GM21529 (cell line): ENCODE results near the gene NQO2.
"Not testable (repeated sequence)": the region's sequence is repeated elsewhere in the genome, so short reads cannot be mapped to it uniquely, and the experiment has no call there.

ENCODE experiments used
- ATAC-seq: cut with Tn5 transposase; IDR thresholded peaks from one replicate; pipeline ENCODE4 v1.9.1; 2021; ENCODE audit not compliant: unreplicated experiment

The NQO2 gene

GRCh38 chr6:2988426-2989331 is 11.0 kb upstream of the NQO2 start:
- ATAC-seq: peak; percentile 62

GRCh38 chr6:2989332-2990247 is 10.1 kb upstream of the NQO2 start:
- ATAC-seq: peak; percentile 78

DNA sequence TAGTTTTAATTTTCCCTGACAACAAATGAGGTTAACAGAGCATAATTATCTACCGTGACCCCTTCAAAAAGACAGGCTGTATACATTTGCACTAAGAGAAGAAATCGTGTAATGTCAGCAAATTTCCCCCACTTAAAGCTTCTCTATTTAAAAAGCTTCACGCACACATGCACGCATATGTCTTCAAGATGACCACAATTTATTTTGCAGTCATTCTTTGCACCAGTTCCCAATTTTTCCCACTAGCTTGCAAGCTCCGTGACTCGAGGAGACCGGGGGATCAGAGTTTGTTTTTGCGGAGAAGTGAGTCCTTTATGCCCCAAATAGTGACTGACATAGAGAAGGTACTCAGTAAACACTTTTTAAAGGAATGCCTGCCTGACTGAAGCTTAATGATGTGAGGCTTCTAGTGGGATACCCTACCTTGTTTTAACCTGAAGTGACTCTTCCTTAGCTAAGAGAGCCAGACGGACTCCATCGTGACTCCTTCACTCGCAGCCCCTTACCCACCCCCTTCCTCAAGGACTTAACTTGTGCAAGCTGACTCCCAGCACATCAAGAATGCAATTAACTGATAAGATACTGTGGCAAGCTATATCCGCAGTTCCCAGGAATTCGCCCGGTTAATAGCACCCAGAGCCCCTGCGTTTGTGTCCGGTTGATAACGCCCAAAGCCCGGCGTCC is 9.3 kb upstream of the NQO2 start:
- no peak for ATAC-seq

GRCh38 chr6:2990932-2991506 is 8.7 kb upstream of the NQO2 start:
- ATAC-seq: no peak

DNA sequence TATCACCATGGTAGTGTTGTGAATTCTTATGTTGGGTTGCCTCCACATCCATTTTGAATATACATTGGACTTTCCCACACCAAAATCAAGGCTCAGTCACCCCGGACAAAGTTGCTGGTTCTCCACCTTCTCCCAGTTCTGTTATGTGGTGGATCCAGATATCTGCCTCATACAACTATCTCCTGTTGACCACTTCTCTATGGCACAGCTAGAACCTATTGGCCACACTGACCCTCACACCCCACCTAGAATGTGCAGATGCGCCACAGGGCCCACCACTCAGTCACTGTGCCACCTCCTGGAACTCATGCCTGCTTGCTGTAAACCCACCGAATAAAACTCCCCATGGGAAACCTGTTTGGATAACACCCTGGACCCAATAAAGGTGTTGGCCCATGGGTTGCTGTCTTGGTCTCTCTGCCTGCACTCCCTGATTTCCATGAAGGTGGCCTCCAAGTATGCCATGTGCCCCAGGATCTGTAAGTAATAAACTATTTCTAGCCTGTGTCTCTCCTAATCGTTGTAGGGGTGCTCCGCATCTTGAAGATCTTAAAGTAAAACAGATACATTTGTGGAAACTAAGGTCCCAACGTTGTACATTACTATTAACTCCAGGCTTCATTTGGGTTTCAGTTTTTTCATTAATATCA is 7.2 kb upstream of the NQO2 start:
- no peak for ATAC-seq

GRCh38 chr6:2993755-2994317 is 5.9 kb upstream of the NQO2 start:
- no peak for ATAC-seq

DNA sequence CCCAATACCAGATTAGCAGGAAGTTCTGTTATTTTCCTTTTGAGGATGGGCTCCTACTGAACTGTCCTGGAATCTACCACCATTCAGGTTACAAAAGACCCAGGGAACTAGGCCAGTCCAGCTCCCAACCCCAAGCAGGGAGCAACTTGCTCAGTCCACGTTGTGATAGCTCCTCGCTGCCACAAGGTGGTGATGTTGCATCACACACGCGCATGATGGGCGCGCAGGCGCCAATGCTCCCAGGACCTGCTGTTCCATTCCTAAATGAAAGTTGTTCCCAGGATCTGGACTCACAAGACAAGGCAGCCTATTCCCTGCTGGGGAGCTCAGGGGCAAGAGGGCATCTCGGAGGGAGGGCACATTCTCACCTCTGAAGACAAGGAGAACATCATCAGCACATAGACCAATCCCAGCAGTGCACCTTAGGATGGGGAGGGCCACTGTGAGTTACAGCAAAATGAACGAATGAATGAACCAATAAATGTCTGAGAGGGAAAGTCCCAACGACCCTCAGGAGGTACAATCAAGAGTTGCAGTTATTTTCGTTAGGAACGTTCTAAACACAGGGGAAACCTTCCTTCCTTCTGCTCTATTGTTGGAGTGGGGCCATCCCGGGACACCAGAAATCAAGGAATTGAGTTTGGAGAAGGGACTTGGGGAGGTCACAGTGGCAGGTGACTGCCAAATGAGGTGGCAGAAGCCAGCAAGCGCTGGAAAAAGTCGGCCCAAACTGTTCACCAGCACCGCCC is 1.3 kb upstream of the NQO2 start:
- ATAC-seq: peak; percentile 31

GRCh38 chr6:2998998-2999617 is 586 bp upstream of the NQO2 start:
- peak; percentile 29 for ATAC-seq

GRCh38 chr6:3001146-3001772 is 1.6 kb downstream of the NQO2 start:
- ATAC-seq: no peak

DNA sequence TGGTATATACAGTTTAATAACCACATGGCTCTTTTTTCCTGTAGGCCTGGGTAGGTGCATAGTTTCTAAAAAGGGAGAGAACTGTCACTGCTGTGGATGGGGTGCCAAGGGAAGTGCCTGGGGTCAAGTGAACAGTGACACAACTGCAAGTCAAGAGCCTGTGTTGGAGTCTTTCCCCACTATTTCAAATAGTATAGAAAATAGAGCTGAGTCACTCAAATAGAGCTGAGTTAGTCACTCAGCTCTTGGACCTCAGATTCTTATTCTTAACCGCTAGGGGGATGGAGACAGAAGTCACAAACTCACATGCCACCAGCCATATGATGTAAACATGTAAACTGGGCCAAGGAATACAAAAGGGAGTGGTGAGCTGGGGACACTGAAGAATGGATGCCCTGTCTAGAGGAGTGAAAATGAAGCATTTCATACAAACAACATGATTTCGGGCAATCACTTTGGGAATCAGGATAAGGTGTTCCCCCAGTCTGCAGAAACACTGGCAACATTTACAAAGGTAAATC is 2.1 kb downstream of the NQO2 start:
- ATAC-seq: peak; percentile 34

GRCh38 chr6:3003226-3003625 is 3.5 kb downstream of the NQO2 start:
- not testable (repeated sequence) for ATAC-seq

- ATAC-seq: no peak
Measured at GRCh38 chr6:3005077-3005476, 5.4 kb downstream of the NQO2 start.

DNA sequence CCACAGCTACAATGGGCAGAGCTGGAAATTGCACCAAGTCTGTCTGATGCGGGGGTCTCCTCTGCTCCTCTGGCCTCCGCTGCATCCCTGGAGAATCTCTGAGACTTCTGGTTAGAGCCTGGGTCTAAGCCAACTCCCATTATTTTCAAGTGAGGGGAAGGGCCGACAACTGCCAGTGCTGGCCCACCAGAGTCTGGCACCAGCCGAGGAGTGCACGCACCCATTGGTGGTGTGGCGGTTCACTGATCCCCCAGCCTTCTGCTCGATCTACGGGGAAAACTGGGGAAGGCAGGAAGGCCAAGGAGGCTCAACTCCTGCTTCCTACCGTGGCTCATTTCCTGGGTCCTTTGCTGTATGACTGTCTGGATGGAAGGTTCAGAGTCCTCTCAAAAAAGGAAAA is 6.2 kb downstream of the NQO2 start:
- no peak for ATAC-seq

DNA sequence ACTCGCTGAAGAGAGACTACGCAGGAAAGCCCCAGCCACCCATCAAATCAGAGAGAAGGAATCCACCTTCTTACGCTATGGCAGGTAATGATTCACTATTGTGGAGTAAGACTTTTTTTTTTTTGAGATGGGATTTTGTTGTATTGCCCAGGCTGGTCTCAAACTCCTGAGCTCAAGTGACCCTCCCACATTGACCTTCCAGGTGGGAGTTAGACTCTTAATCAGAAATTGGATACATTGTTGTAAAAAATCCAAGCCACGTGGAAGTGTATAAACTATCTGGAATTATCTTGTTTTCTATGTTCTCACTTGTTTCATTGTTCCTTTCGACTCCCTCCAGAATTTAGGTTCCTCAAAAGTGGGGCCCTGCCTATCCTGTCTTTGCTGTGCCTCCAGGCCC is 6.8 kb downstream of the NQO2 start:
- ATAC-seq: no peak

- no peak for ATAC-seq
Measured at GRCh38 chr6:3007571-3007970, 7.9 kb downstream of the NQO2 start.

DNA sequence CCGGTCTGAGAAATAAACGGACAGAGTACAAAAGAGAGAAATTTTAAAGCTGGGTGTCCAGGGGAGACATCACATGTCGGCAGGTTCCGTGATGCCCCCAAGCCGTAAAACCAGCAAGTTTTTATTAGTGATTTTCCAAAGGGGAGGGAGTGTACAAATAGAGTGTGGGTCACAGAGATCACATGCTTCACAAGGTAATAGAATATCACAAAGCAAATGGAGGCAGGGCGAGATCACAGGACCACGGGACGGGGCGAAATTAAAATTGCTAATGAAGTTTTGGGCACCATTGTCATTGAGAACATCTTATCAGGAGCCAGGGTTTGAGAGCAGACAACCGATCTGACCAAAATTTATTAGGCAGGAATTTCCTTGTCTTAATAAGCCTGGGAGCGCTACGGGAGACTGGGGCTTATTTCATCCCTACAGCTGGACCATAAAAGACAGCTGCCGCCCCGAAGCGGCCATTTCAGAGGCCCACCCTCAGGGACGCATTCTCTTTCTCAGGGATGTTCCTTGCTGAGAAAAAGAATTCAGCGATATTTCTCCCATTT is 9.1 kb downstream of the NQO2 start:
- ATAC-seq: not testable (repeated sequence)

- no peak for ATAC-seq
Measured at GRCh38 chr6:3009930-3010329, 10.2 kb downstream of the NQO2 start.

DNA sequence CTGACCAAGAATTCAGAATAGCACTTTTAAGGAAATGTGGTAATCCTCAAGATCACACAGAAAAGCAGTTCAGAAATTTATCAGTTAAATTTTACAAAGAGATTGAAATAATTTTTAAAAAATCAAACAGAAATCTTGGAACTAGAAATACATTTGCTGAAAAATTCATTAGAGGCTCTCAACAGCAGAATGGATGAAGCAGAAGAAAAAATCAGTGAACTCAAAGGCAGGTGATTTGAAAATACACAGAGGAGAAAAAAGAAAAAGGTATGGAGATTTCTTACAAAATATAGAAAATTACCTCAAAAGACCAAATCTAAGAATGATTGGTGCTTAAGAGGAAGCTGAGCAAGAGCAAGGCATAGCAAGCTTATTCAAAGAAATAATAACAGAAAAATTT is 11.5 kb downstream of the NQO2 start:
- ATAC-seq: no peak
